GM12878 (cell line): ENCODE measurements around the gene ADGRL3. TPM values are rescaled to one million over a fixed set of nuclear protein-coding genes. Genes with fewer than 3 reads are reported as not detected.

Source experiments
- ATAC-seq: fragments of 200-7000 bp; cut with Tn5 transposase; 3 replicates; pipeline ENCODE4 v1.9.1; 2020; ENCODE audit warnings: mild to moderate bottlenecking, moderate library complexity
- BruUV-seq: library from RNA; stranded (reverse); fragments of 400-500 nt; replicated peaks from 2 replicates; lab custom pipeline; 2021; lab: Mats Ljungman, UMichigan
- CTCF ChIA-PET: fragments of 300-600 bp; sonication (Branson Sonifier 250); formaldehyde crosslinking; extraction: SDS; loops from one replicate; lab custom pipeline; 2021; ENCODE audit warnings: inconsistent platforms; lab: Yijun Ruan, JAX
- POLR2A ChIA-PET: fragments of 350-600 bp; formaldehyde crosslinking; extraction: SDS; loops from one replicate; lab custom pipeline; 2021; ENCODE audit warnings: inconsistent platforms; lab: Charles Lee
- RAD21 ChIA-PET: fragments of 300-600 bp; sonication (Branson Sonifier 250); formaldehyde crosslinking; loops from one replicate; lab custom pipeline; 2023; ENCODE audit warnings: antibody characterized with exemption; ENCODE audit not compliant: unreplicated experiment; lab: Charles Lee
- SMC1A ChIA-PET: fragments of 300-600 bp; sonication (Branson Sonifier 250); formaldehyde crosslinking; loops from one replicate; lab custom pipeline; 2023; ENCODE audit not compliant: unreplicated experiment, uncharacterized antibody; lab: Charles Lee
- DNase-seq: peaks from one replicate; pipeline ENCODE4 v3.0.0-alpha.2; 2011; ENCODE audit warnings: low read depth, low spot score
- FAIRE-seq: peaks from 3 replicates; lab custom pipeline; 2011; peaks lifted over from hg19 to GRCh38; lab: Jason Lieb, UNC
- H2AFZ ChIP-seq: 2 replicates; pipeline ENCODE4 v1.6.0; 2011; ENCODE audit warnings: low read depth, low read length, control low read depth; ENCODE audit not compliant: control insufficient read depth
- H3K27ac ChIP-seq: 2 replicates; pipeline ENCODE4 v1.5.1; 2011; ENCODE audit warnings: control low read depth; ENCODE audit not compliant: control insufficient read depth, insufficient read depth
- H3K27me3 ChIP-seq, 2 experiments: replicated peaks in 1 of 2; 2 replicates each; pipeline versions ENCODE4 v1.6.0 to v1.6.1; 2011; ENCODE audit warnings: low read length in 1 of 2; ENCODE audit not compliant: control insufficient read depth in 2 of 2, insufficient read depth in 2 of 2
- H3K36me3 ChIP-seq, 2 experiments: 2 replicates each; pipeline ENCODE4 v1.5.1; 2011; ENCODE audit warnings: low read length in 1 of 2; ENCODE audit not compliant: control insufficient read depth in 2 of 2, insufficient read depth in 2 of 2
- H3K4me1 ChIP-seq: 2 replicates; pipeline ENCODE4 v1.6.1; 2011; ENCODE audit warnings: mild to moderate bottlenecking, low read length, moderate library complexity, mixed read lengths; ENCODE audit not compliant: control insufficient read depth, insufficient read depth
- H3K4me2 ChIP-seq: 2 replicates; pipeline ENCODE4 v1.6.0; 2011; ENCODE audit warnings: control low read depth; ENCODE audit not compliant: control insufficient read depth, insufficient read depth
- H3K4me3 ChIP-seq: fragments of 200-600 bp; sonication (generic); 2 replicates; pipeline ENCODE4 v1.5.1; 2016
- H3K79me2 ChIP-seq: 2 replicates; pipeline ENCODE4 v1.6.0; 2011; ENCODE audit warnings: low read length; ENCODE audit not compliant: control insufficient read depth, insufficient read depth
- H3K9ac ChIP-seq: 2 replicates; pipeline ENCODE4 v1.8.0; 2011; ENCODE audit warnings: low read length, control low read depth, mixed read lengths; ENCODE audit not compliant: control insufficient read depth, insufficient read depth
- H3K9me3 ChIP-seq: replicated peaks from 3 replicates; pipeline ENCODE4 v1.5.1; 2011; ENCODE audit warnings: mild to moderate bottlenecking, low read length; ENCODE audit not compliant: control insufficient read depth, insufficient read depth
- H4K20me1 ChIP-seq: 2 replicates; pipeline ENCODE4 v1.6.0; 2011; ENCODE audit not compliant: control insufficient read depth, insufficient read depth
- CBX5 ChIP-seq: sonication (generic); IDR thresholded peaks from 2 replicates; pipeline ENCODE4 v1.6.1; 2016; ENCODE audit warnings: low read depth, moderate library complexity, mild to moderate bottlenecking, inconsistent platforms
- CTCF ChIP-seq, 3 experiments: IDR thresholded peaks in 2 of 3; conservative IDR thresholded peaks in 1 of 3; 2 replicates each; pipeline ENCODE4 v1.5.1; 2011; ENCODE audit warnings: low read depth in 3 of 3, low read length in 3 of 3, mild to moderate bottlenecking in 3 of 3, control low read depth in 2 of 3, moderate library complexity in 2 of 3, inconsistent platforms in 1 of 3, mixed read lengths in 1 of 3; ENCODE audit not compliant: control insufficient read depth in 2 of 3, insufficient read depth in 1 of 3; ENCODE audit errors: extremely low read depth in 1 of 3
- FOXM1 ChIP-seq: IDR thresholded peaks from 2 replicates; pipeline ENCODE4 v1.6.1; 2012; ENCODE audit warnings: low read depth, mild to moderate bottlenecking, inconsistent platforms, low read length, moderate library complexity
- HDAC6 ChIP-seq: fragments of 200-600 bp; sonication (generic); IDR thresholded peaks from one replicate; pipeline ENCODE4 v1.8.0; 2017; ENCODE audit warnings: antibody characterized with exemption; ENCODE audit not compliant: unreplicated experiment
- KDM1A ChIP-seq: fragments of 200-600 bp; sonication (generic); IDR thresholded peaks from 2 replicates; pipeline ENCODE4 v1.6.1; 2016; ENCODE audit warnings: borderline replicate concordance
- RB1 ChIP-seq: fragments of 450-650 bp; formaldehyde crosslinking; IDR thresholded peaks from 2 replicates; pipeline ENCODE4 v1.6.1; 2017; ENCODE audit warnings: mild to moderate bottlenecking, borderline replicate concordance
- RELA ChIP-seq: fragments of 450-650 bp; IDR thresholded peaks from 2 replicates; pipeline ENCODE4 v1.8.0; 2014; ENCODE audit warnings: borderline replicate concordance; ENCODE audit not compliant: partially characterized antibody
- RUNX3 ChIP-seq: IDR thresholded peaks from 2 replicates; pipeline ENCODE4 v1.6.1; 2012; ENCODE audit warnings: low read length, inconsistent platforms
- TAF1 ChIP-seq: IDR thresholded peaks from 2 replicates; pipeline ENCODE4 v1.6.1; 2011; ENCODE audit warnings: mild to moderate bottlenecking, low read depth, low read length, borderline replicate concordance
- ZBTB4 ChIP-seq: fragments of 450-650 bp; formaldehyde crosslinking; IDR thresholded peaks from 2 replicates; pipeline ENCODE4 v1.4.0; 2022; ENCODE audit warnings: mild to moderate bottlenecking, moderate library complexity
- WGBS: methylation state at CpG from one replicate; pipeline ENCODE4 v1.1.6; 2016; ENCODE audit warnings: low lambda C conversion rate; ENCODE audit not compliant: insufficient replicate concordance, insufficient coverage; ENCODE audit errors: missing lambda C conversion rate; 5-methylcytosine and 5-hydroxymethylcytosine counted together
- in situ Hi-C: fragments of 300-500 bp; cut with MboI; formaldehyde crosslinking; loops from 9 replicates; pipeline ENCODE4 v1.14.3; 2018; ENCODE audit warnings: mixed read lengths
- intact Hi-C: fragments of 100-400 bp; cut with micrococcal nuclease; formaldehyde crosslinking; loops from one replicate; pipeline ENCODE4 v1.14.2; 2022; ENCODE audit not compliant: unreplicated experiment
- polyA plus RNA-seq, 11 experiments: library from polyadenylated mRNA; depleted of rRNA in 4 of 11; unstranded in 6 of 11; stranded (reverse) in 5 of 11; fragments of >200 nt; fragmentation: Nextera tagmentation in 4 of 11; fragmentation: Illumina TruSeq in 1 of 11; extraction: Ambion mirVana in 4 of 11; extraction: Trizol in 1 of 11; gene quantifications; 1 replicate in 1 of 11; 2 replicates in 10 of 11; pipeline versions ENCODE4 v1.2.1 to v1.2.3, GENCODE V29; 2011 to 2016; ENCODE audit warnings: inconsistent platforms in 2 of 11, missing spikeins in 2 of 11, low read depth in 1 of 11
- total RNA-seq, 4 experiments: library from RNA; depleted of rRNA in 3 of 4; stranded (reverse); fragments of >200 nt in 3 of 4; fragmentation: Illumina TruSeq in 1 of 4; extraction: Trizol in 1 of 4; gene quantifications; 2 replicates each; pipeline versions ENCODE4 v1.2.1 to v1.2.3, GENCODE V29; 2013 to 2021

Gene ADGRL3
- total and polyA plus RNA-seq, 10 of the 15 experiments (the other 5 are each of a cell fraction or from before 2014, with no cell fraction given): 1.1 TPM; not detected in 9

- Histone ChIP-seq H3K27ac (no peak overlapping the region), H3K36me3 (no peaks in the 10 kb centered on the region), H4K20me1 (no peaks in the 10 kb centered on the region), H3K4me3 (no peak overlapping the region), H3K9me3 (no peaks in the 10 kb centered on the region), H3K4me1 (no peaks in the 10 kb centered on the region), H3K4me2 (no peak overlapping the region), H3K9ac (no peak overlapping the region), H2AFZ (no peak overlapping the region), H3K79me2 (no peaks in the 10 kb centered on the region), H3K27me3 (no peaks in the 10 kb centered on the region)
- no peak for DNase-seq
- no peak for FAIRE-seq
- WGBS: 96% methylated on average over 4 of the region's 4 CpGs
- SMC1A ChIA-PET: no interaction called here
- in situ Hi-C loops (no loop called here), intact Hi-C loops (no loop called here)
- POLR2A ChIA-PET: no interaction called here
- TF ChIP-seq HDAC6 (no peak), KDM1A (no peak), CBX5 (no peak), CTCF (IDR thresholded peaks at IDR 0.05 in 2 of 3, conservative IDR thresholded peaks at IDR 0.05 in 1 of 3; ENCODE audit: control insufficient read depth in 2 of 3, extremely low read depth in 1 of 3, insufficient read depth in 1 of 3, low read depth in 3 of 3, low read length in 3 of 3) (no peak), RB1 (no peak), RUNX3 (no peak), FOXM1 (no peak), TAF1 (no peak), RELA (no peak), ZBTB4 (CRISPR knock-in tag) (no peak)
- no TSS peak for BruUV-seq
- no peak for ATAC-seq
- RAD21 ChIA-PET: no interaction called here
- CTCF ChIA-PET: no interaction called here
These were observed 893.6 kb downstream of the ADGRL3 start for GRCh38 chr4:62093735-62094134.
